ENCODE measurements around the gene AGBL1.

- TF ChIP-seq EZH2phosphoT487 (IDR thresholded peaks at IDR 0.05), result no peak
- no peak for TF ChIP-seq CTCF (IDR thresholded peaks at IDR 0.05)
- TF ChIP-seq EZH2 (IDR thresholded peaks at IDR 0.05), result no peak
Measured at GRCh38 chr15:86493884-86494283, 414.2 kb downstream of the AGBL1 start.

Measured in neural progenitor cell (in vitro differentiated cells).